ENCODE results near the gene POU5F1.
"Not testable (repeated sequence)": the region's sequence is repeated elsewhere in the genome, so short reads cannot be mapped to it uniquely, and the experiment has no call there.

POU5F1 gene

DNA sequence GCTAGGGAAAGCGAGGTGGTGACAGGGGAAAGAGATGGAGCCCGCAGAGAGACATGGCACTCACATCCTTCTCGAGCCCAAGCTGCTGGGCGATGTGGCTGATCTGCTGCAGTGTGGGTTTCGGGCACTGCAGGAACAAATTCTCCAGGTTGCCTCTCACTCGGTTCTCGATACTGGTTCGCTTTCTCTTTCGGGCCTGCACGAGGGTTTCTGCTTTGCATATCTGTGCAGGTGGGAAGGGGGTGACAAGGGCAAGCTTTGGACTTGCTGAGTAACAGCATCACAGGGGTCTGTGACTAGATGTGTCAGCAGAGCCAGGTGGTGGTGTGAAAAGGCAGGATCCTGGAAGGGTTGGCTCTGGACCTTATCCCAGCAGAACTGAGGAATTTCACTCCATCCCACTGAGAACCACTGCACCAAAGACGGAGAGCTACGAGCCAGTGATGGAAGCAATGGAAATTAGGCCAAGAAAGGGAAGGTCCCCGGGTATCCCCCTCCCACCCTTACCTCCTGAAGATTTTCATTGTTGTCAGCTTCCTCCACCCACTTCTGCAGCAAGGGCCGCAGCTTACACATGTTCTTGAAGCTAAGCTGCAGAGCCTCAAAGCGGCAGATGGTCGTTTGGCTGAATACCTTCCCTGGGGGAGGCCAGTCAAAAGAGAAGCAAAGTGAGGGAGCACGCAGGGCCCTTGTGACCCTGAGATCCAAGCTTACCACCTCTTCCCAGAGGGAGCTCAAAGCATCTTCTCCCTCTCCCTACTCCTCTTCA, 5.2 kb downstream of the POU5F1 start:
- not testable (repeated sequence) for FAIRE-seq

DNA sequence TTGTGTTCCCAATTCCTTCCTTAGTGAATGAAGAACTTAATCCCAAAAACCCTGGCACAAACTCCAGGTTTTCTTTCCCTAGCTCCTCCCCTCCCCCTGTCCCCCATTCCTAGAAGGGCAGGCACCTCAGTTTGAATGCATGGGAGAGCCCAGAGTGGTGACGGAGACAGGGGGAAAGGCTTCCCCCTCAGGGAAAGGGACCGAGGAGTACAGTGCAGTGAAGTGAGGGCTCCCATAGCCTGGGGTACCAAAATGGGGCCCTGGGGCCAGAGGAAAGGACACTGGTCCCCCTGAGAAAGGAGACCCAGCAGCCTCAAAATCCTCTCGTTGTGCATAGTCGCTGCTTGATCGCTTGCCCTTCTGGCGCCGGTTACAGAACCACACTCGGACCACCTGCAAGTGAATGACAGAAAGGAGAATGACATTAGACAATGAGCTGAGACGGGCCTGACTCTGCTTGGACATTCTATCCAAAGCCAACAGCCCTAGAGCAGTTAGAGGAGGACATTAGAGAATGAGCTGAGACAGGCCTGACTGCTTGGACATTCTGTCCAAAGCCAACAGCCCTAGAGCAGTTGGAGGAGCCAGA, 5.9 kb downstream of the POU5F1 start:
- not testable (repeated sequence) for FAIRE-seq

DNA sequence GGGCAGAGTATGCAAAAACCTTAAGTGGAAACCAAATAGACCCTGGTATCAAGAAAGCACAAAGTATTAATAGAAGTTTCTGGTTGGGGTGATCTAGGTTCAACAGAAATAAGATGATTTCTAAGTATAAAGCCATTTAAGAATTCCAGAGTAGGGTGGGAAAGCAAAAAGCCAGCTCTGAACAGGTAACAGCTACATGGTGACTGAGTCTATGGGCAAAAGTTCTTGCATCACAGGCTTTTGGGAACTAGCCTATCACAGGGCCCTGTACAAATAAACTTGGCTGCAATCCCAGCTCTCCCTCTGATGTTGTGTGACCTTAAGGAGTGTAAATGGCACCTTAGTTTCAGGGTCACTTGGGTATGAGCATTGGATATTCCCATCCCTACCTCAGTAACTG, 6.6 kb downstream of the POU5F1 start:
- no peak for FAIRE-seq

GRCh38 chr6:31162463-31163165, 7.9 kb downstream of the POU5F1 start:
- no peak for FAIRE-seq

GRCh38 chr6:31161216-31162126, 9.0 kb downstream of the POU5F1 start:
- no peak for FAIRE-seq

- no peak for FAIRE-seq
Measured at GRCh38 chr6:31158863-31159855, 11.3 kb downstream of the POU5F1 start.

GRCh38 chr6:31158140-31158862, 12.2 kb downstream of the POU5F1 start, which contains the start of gene TCF19:
Gene TCF19, plus strand, starts transcription at chr6:31158589. Its CDS starts 881 bp downstream, at chr6:31159470.
- FAIRE-seq, result no peak

GRCh38 chr6:31157513-31158139, 12.9 kb downstream of the POU5F1 start, which contains the start of gene CCHCR1:
Gene CCHCR1, minus strand, starts transcription at chr6:31157802. Its CDS starts 202 bp downstream, at chr6:31157600.
- no peak for FAIRE-seq

GRCh38 chr6:31156641-31157040, 13.8 kb downstream of the POU5F1 start:
- FAIRE-seq, result no peak

DNA sequence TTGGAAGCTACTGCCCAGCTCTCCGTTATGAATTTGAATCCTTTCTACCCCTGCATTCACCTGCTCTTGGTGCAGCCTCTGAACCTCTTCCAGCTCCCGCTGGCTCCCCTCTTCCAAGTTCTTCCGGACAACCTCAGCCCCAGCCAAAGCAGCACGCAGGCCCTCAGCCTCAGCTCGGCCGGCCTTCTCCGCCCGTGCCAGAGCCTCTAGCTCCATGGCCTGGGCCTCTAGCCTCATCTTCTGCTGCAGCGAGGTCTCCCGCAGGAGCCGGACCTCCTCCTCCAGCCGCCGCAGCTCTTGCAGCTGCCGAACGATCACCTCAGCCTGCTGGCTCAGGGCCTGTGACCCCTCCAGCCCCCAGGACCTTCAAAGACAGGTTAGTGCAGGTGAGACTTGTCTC, 16.0 kb downstream of the POU5F1 start:
- no peak for FAIRE-seq

- FAIRE-seq, result no peak
Measured at GRCh38 chr6:31152781-31153180, 17.7 kb downstream of the POU5F1 start.

- FAIRE-seq, result no peak
Measured at GRCh38 chr6:31149827-31150447, 20.5 kb downstream of the POU5F1 start.

- FAIRE-seq, result no peak
Measured at GRCh38 chr6:31145386-31145785, 25.1 kb downstream of the POU5F1 start.

DNA sequence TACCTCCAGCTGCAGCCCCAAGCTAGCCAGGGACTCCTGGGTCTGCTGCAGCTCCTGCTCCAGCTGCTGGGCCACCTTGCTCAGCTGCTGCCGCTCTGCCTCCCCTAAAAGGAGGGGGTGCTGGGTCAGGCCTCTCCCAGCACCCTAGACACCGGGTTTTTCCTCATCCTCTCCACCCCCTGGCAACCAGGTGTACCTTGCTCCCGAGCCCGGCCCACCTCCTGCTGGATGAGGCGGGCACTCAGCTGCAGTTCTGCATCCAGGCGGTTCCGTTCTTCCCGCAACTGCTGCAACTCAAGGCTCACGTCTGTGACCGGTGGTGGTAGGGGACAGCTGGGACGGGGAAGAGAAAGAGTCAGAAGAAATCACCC, 25.5 kb downstream of the POU5F1 start:
- FAIRE-seq, result no peak

DNA sequence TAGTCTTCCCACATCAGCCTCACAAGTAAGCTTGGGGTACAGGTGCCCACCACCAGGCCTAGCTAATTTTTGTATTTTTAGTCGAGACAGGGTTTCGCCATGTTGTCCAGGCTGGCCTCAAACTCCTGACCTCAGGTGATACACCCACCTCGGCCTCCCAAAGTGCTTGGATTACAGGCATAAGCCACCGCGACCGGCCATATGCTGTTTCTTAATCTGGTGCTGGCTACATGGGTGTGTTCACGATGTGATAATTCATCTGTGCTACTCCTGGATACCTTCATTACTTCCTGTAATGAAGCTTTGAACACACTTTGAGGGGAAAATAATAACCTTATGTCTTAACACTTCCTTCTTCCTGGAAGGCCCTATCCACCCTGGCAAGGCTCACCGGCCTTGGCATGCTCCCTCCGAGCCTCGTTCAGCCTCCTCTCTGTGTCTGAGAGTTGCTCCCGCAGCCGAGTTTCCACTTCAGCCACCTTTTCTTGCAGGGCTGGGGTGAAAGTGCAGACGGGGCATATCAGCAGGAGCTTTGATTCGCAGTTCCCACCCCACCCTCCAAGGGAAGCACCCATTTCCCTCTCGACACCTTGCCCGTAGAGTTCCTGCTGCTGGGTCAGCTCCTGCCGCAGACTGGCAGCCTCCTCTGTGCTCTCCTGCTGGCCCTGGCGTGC, 26.0 kb downstream of the POU5F1 start:
- FAIRE-seq, result no peak

DNA sequence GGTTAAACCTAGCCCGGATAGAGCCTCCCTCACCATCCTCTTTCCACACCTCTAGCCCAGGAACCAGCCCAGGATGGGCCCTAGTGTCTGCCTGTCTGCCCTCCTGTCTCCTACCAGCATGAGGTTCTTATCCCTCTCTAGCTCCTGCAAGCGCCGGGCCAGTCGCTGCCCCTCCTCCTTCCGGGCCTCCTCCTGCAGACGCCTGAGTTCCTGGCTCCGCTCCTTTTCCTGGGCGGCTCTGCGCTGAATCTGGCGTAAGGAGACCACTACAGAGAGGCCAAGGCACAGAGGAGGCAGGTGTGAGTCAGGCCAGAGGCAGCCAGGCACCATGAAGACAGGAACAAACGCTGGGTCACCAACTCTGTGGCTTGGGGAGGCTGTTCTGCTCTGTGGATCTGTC, 27.3 kb downstream of the POU5F1 start:
- FAIRE-seq, result no peak

DNA sequence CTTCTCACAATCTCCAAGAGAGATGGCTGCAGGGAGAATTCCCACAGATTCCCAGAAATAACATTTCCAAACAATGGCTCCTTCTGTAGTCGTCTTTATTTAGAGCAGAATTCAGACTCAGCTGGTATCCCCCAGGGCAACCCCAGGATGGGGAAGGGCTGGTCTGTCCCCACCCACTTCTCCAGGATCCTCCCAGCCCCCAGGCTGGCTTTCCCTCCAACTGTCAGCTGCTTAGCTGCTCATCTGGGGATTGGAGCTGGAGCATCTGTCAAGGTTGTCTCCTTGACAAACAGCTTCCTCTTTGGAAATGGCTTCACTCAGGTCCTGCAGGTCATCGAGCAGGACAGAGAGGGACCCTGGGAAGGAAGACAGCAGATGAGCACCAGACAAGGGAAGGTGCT, 28.1 kb downstream of the POU5F1 start:
- FAIRE-seq, result no peak

DNA sequence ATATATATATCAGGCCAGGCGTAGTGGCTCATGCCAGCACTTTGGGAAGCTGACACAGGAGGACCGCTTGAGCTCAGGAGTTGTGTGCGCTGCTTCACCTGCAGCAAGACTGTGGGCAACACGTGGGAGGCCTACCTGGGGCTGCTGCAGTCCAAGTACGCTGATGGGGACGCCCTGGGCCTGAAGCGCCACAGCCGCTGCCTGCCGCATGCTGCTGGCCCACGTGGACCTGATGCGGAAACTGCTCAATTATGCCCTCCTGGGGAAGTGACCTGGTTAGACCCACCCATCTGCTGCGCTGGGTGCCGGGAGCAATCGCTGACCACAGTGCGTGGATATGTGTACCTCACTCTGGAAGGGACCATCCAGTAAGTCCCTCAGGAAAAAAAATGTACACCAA, 29.8 kb downstream of the POU5F1 start:
- FAIRE-seq, result no peak

DNA sequence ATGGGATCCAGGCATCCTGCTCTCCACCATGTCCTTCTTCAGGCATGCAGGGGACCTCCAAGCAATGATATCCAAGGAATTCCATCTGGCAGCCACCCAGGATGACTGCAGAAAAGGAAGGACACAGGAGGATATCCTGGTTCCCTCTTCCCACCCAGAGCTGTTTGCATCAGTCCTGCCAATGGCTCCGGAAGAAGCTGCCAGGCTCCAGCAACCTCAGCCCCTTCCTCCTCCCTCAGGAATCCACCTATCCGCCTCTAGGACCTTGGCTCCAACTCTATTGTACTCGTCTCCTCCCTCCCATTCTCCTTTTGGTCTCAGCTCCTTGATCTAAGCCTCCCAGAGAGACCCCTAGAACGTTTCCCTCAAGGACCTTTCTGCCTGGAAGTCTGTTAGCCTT, 30.9 kb downstream of the POU5F1 start:
- no peak for FAIRE-seq

Data from islet of Langerhans (tissue), 1 donor.